Measurements from ENCODE around the gene ZC2HC1B.

- TF ChIP-seq CTCF (conservative IDR thresholded peaks at IDR 0.05) (no peak), ZFX (IDR thresholded peaks at IDR 0.05) (no peak)
These were observed 106.4 kb downstream of the ZC2HC1B start for GRCh38 chr6:143970456-143971218.
